Smooth muscle cell (in vitro differentiated cells): ENCODE measurements around the gene TM4SF1. TPM values are rescaled to one million over a fixed set of nuclear protein-coding genes. Genes with fewer than 3 reads are reported as not detected.

Source experiments
- DNase-seq: peaks from one replicate; lab custom pipeline; 2025; ENCODE audit not compliant: unreplicated experiment; lab: John Stamatoyannopoulos, UW
- H2AFZ ChIP-seq: fragments of 200-600 bp; sonication (generic); 2 replicates; pipeline ENCODE4 v1.6.0; 2016; ENCODE audit warnings: antibody characterized with exemption, low read depth, mild to moderate bottlenecking
- H3F3A ChIP-seq: fragments of 200-600 bp; sonication (generic); 2 replicates; pipeline ENCODE4 v1.6.0; 2017; ENCODE audit warnings: antibody characterized with exemption, low read depth
- H3K27ac ChIP-seq: fragments of 200-600 bp; sonication (generic); 2 replicates; pipeline ENCODE4 v1.5.1; 2016; ENCODE audit warnings: low read depth, mild to moderate bottlenecking
- H3K27me3 ChIP-seq: fragments of 200-600 bp; sonication (generic); 2 replicates; pipeline ENCODE4 v1.6.1; 2016; ENCODE audit warnings: low read depth, mild to moderate bottlenecking
- H3K36me3 ChIP-seq: fragments of 200-600 bp; sonication (generic); 2 replicates; pipeline ENCODE4 v1.5.1; 2016; ENCODE audit warnings: low read depth
- H3K4me1 ChIP-seq: fragments of 200-600 bp; sonication (generic); 2 replicates; pipeline ENCODE4 v1.5.1; 2016; ENCODE audit warnings: low read depth
- H3K4me2 ChIP-seq: fragments of 200-600 bp; sonication (generic); 2 replicates; pipeline ENCODE4 v1.6.0; 2016; ENCODE audit warnings: mild to moderate bottlenecking
- H3K4me3 ChIP-seq: fragments of 200-600 bp; sonication (generic); 2 replicates; pipeline ENCODE4 v1.5.1; 2016; ENCODE audit warnings: mild to moderate bottlenecking
- H3K79me2 ChIP-seq: fragments of 200-600 bp; sonication (generic); 2 replicates; pipeline ENCODE4 v1.6.0; 2016; ENCODE audit warnings: low read depth, mild to moderate bottlenecking
- H3K9ac ChIP-seq: fragments of 200-600 bp; sonication (generic); 2 replicates; pipeline ENCODE4 v1.6.0; 2016; ENCODE audit warnings: low read depth
- H3K9me3 ChIP-seq: fragments of 200-600 bp; sonication (generic); replicated peaks from 2 replicates; pipeline ENCODE4 v1.5.1; 2016; ENCODE audit warnings: low read depth
- H4K20me1 ChIP-seq: fragments of 200-600 bp; sonication (generic); 2 replicates; pipeline ENCODE4 v1.6.0; 2016; ENCODE audit warnings: low read depth
- WGBS: methylation state at CpG from one replicate; pipeline ENCODE4 v1.1.7; 2016; ENCODE audit warnings: low lambda C conversion rate; 5-methylcytosine and 5-hydroxymethylcytosine counted together
- polyA plus RNA-seq: library from polyadenylated mRNA; unstranded; fragments of >200 nt; fragmentation: Nextera tagmentation; extraction: Ambion mirVana; gene quantifications from 2 replicates; pipeline ENCODE4 v1.2.1, GENCODE V29; 2016
- total RNA-seq: library from RNA; depleted of rRNA; stranded (reverse); fragments of >200 nt; gene quantifications from 2 replicates; pipeline ENCODE4 v1.2.3, GENCODE V29; 2014
- TF ChIP-seq, protein P1 (sequence below): fragments of 200-600 bp; sonication (generic); IDR thresholded peaks from 2 replicates; pipeline ENCODE4 v1.5.1; 2017; ENCODE audit warnings: borderline replicate concordance, mild to moderate bottlenecking, antibody characterized with exemption; ENCODE audit not compliant: insufficient read depth, poor library complexity, severe bottlenecking

TM4SF1 gene
- total and polyA plus RNA-seq, 2 experiments from 2014 or later = 37.5 to 134 TPM

DNA sequence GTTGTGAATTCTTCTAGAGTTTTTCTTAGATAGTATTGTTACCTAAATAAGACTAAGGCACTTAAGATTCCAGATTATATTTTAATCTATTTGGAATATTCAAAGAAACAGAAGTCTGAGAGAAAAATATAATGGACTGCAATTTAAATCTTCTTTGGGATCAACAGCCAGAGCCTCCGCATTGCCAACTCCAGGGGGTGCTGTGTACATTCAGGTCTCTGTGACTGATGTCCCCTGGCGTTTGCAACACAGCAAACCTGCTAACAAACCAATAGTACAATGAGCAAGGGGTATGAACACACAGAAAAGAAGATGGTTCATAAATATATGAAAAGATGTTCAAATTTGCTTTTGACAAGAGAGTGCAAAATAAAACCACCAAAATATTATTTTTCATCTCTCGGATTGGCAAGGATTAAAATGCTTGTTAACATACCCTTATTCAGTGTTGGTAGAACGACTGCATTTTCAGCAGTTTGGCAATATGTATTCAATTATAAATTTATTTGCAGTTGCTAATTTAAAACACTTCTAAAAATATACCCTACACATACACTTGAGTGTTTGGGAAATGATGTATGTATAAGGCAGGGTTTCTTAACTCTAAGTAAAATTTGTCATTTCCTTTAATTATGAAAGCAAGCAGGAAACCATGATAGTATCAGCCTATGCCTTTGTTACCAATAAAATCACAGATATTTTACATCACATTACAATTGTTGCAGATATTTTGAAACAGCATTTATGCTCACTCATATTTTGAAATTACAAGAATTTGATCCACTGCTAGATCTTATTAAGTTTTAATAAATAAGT lies 16.1 kb upstream of the TM4SF1 start:
- Histone ChIP-seq H3K4me2 (no peak overlapping the region), H3K4me1 (peaks cover 6% of the 10 kb centered on the region), H3K79me2 (no peaks in the 10 kb centered on the region), H3K36me3 (no peaks in the 10 kb centered on the region), H2AFZ (no peak overlapping the region), H3K9me3 (no peaks in the 10 kb centered on the region), H3K27ac (no peak overlapping the region), H4K20me1 (no peaks in the 10 kb centered on the region), H3K9ac (no peak overlapping the region), H3F3A (peaks cover 4% of the 10 kb centered on the region), H3K27me3 (no peaks in the 10 kb centered on the region), H3K4me3 (no peak overlapping the region)
- no peak for DNase-seq
- 45% methylated on average over 4 of the region's 4 CpGs for WGBS
- TF ChIP-seq, protein P1, sequence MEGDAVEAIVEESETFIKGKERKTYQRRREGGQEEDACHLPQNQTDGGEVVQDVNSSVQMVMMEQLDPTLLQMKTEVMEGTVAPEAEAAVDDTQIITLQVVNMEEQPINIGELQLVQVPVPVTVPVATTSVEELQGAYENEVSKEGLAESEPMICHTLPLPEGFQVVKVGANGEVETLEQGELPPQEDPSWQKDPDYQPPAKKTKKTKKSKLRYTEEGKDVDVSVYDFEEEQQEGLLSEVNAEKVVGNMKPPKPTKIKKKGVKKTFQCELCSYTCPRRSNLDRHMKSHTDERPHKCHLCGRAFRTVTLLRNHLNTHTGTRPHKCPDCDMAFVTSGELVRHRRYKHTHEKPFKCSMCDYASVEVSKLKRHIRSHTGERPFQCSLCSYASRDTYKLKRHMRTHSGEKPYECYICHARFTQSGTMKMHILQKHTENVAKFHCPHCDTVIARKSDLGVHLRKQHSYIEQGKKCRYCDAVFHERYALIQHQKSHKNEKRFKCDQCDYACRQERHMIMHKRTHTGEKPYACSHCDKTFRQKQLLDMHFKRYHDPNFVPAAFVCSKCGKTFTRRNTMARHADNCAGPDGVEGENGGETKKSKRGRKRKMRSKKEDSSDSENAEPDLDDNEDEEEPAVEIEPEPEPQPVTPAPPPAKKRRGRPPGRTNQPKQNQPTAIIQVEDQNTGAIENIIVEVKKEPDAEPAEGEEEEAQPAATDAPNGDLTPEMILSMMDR = peak; percentile 84

DNA sequence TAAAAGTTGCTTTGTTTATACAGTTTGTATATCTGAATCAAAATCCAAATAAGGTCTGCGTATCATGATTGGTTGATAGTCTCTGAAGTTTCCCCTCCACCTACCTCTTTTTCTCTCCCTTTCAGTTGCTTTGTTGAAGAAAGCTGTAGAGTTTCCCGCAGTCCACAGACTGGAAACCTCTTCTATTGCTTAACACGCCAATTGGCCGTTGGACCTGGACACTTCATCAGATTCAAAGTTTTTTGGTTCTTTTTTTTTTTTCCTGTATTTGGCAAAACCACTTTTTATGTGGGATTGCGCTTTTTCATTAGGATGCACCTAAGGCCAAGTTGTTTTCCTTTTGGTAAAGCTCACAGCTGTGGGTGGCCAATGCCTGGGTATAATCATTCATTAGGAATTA lies 14.5 kb upstream of the TM4SF1 start:
- DNase-seq = no peak
- H2AFZ ChIP-seq = no peak overlapping the region
- H3K9me3 ChIP-seq = no peaks in the 10 kb centered on the region
- H4K20me1 ChIP-seq = no peaks in the 10 kb centered on the region
- H3K9ac ChIP-seq = no peak overlapping the region
- no peaks in the 10 kb centered on the region for H3K27me3 ChIP-seq
- H3K4me3 ChIP-seq = no peak overlapping the region
- peaks cover 10% of the 10 kb centered on the region for H3F3A ChIP-seq
- H3K36me3 ChIP-seq = no peaks in the 10 kb centered on the region
- peak overlapping the region; percentile 97 for H3K27ac ChIP-seq
- peaks cover 11% of the 10 kb centered on the region for H3K4me1 ChIP-seq
- 76% methylated on average over 5 of the region's 5 CpGs for WGBS
- TF ChIP-seq, protein P1 = no peak
- H3K79me2 ChIP-seq = no peaks in the 10 kb centered on the region
- no peak overlapping the region for H3K4me2 ChIP-seq

DNA sequence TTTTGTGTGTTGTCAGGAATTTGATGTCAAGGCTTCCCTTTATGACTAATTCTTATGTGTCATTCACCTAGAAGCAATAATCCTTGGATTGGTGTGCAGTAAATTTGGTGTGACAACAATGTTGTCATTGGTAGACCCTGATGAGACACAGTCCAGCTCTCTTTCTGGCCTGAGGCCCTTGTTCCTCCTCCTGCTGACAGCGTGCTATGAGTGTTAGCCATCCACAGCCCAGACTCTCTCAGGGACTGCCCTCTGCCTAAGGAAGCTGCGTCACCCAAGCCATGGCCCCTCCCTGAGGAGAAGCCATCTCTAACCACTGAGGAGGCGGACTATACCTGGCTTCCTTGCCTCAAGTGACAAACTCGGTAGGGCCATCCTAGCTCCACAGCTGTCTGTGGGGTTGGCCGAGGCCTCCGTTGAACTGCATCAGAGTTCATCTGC lies 13.3 kb upstream of the TM4SF1 start:
- no peak for DNase-seq
- Histone ChIP-seq H3K4me1 (peaks cover 11% of the 10 kb centered on the region), H3K79me2 (no peaks in the 10 kb centered on the region), H3K4me2 (no peak overlapping the region), H3F3A (peaks cover 10% of the 10 kb centered on the region), H3K9ac (peak overlapping the region; percentile 16), H4K20me1 (no peaks in the 10 kb centered on the region), H2AFZ (no peak overlapping the region), H3K4me3 (no peak overlapping the region), H3K36me3 (no peaks in the 10 kb centered on the region), H3K27me3 (no peaks in the 10 kb centered on the region), H3K27ac (peak overlapping the region; percentile 97), H3K9me3 (no peaks in the 10 kb centered on the region)
- WGBS = 78% methylated on average over 6 of the region's 6 CpGs
- TF ChIP-seq, protein P1 = no peak
